Activated CD4-positive, alpha-beta T cell treated with anti-CD3 and anti-CD28 coated beads, Interleukin-10, Interleukin-2, amounts not matched to agents 100 ng/mL and 50 ng/mL, durations not matched to agents 16 hours and 8 hours (primary cell): ENCODE results near the gene WFDC1.

Experiments
- DNase-seq: peaks from one replicate; pipeline ENCODE4 v3.0.0-alpha.2; 2020

WFDC1 gene

GRCh38 chr16:84294531-84295142 is at the start of gene WFDC1:
Gene WFDC1 (plus strand): TSS chr16:84294878. CDS start chr16:84294972, 94 bp downstream.
- DNase-seq = no peak

GRCh38 chr16:84245956-84246678 is 48.6 kb upstream of the WFDC1 start:
- DNase-seq = no peak

- DNase-seq = no peak
Measured at GRCh38 chr16:84246679-84247077, 48.0 kb upstream of the WFDC1 start.

- DNase-seq = no peak
Measured at GRCh38 chr16:84247331-84247730, 47.3 kb upstream of the WFDC1 start.

- DNase-seq = no peak
Measured at GRCh38 chr16:84247844-84248243, 46.8 kb upstream of the WFDC1 start.

- DNase-seq = no peak
Measured at GRCh38 chr16:84252184-84252583, 42.5 kb upstream of the WFDC1 start.

GRCh38 chr16:84253173-84253572 is 41.5 kb upstream of the WFDC1 start:
- DNase-seq = no peak

- no peak for DNase-seq
Measured at GRCh38 chr16:84254062-84254461, 40.6 kb upstream of the WFDC1 start.

- no peak for DNase-seq
Measured at GRCh38 chr16:84255050-84255810, 39.4 kb upstream of the WFDC1 start.

- DNase-seq = no peak
Measured at GRCh38 chr16:84258266-84258665, 36.4 kb upstream of the WFDC1 start.

- DNase-seq = no peak
Measured at GRCh38 chr16:84259691-84260090, 35.0 kb upstream of the WFDC1 start.

- DNase-seq = no peak
Measured at GRCh38 chr16:84260766-84261554, 33.7 kb upstream of the WFDC1 start.

- DNase-seq = no peak
Measured at GRCh38 chr16:84262031-84262430, 32.6 kb upstream of the WFDC1 start.

- DNase-seq = no peak
Measured at GRCh38 chr16:84262939-84263338, 31.7 kb upstream of the WFDC1 start.

- peak; percentile 63 for DNase-seq
Measured at GRCh38 chr16:84266451-84266850, 28.2 kb upstream of the WFDC1 start.

GRCh38 chr16:84267380-84267779 is 27.3 kb upstream of the WFDC1 start:
- no peak for DNase-seq

- DNase-seq = no peak
Measured at GRCh38 chr16:84268291-84269040, 26.2 kb upstream of the WFDC1 start.

- no peak for DNase-seq
Measured at GRCh38 chr16:84270071-84270470, 24.6 kb upstream of the WFDC1 start.

GRCh38 chr16:84270531-84270930 is 24.1 kb upstream of the WFDC1 start:
- DNase-seq = no peak

GRCh38 chr16:84271037-84271436 is 23.6 kb upstream of the WFDC1 start:
- no peak for DNase-seq

- DNase-seq = no peak
Measured at GRCh38 chr16:84271866-84272265, 22.8 kb upstream of the WFDC1 start.

GRCh38 chr16:84272740-84273320 is 21.8 kb upstream of the WFDC1 start:
- DNase-seq = no peak
